Muscle layer of colon (tissue), 2 donors: Measurements from ENCODE around the gene ARHGAP31.
"Not testable (repeated sequence)": the region's sequence is repeated elsewhere in the genome, so short reads cannot be mapped to it uniquely, and the experiment has no call there.

Source experiments
- H3K27ac ChIP-seq: one replicate; pipeline ENCODE4 v1.7.0; 2013; ENCODE audit warnings: low read depth, mild to moderate bottlenecking, low read length, moderate library complexity
- H3K27me3 ChIP-seq, 2 donors: one replicate each; pipeline ENCODE4 v1.7.0; 2013; ENCODE audit warnings: low read length in 2 of 2, mild to moderate bottlenecking in 2 of 2; ENCODE audit not compliant: insufficient read depth in 2 of 2, control insufficient read depth in 1 of 2
- H3K36me3 ChIP-seq: one replicate; pipeline ENCODE4 v1.7.0; 2013; ENCODE audit warnings: mild to moderate bottlenecking, low read length; ENCODE audit not compliant: insufficient read depth
- H3K4me1 ChIP-seq: one replicate; pipeline ENCODE4 v1.7.0; 2013; ENCODE audit warnings: mild to moderate bottlenecking, low read length; ENCODE audit not compliant: insufficient read depth
- H3K4me3 ChIP-seq, 2 donors: one replicate each; pipeline ENCODE4 v1.7.0; 2013; ENCODE audit warnings: low read length in 2 of 2, low read depth in 1 of 2, mild to moderate bottlenecking in 1 of 2, moderate library complexity in 1 of 2
- H3K9ac ChIP-seq: one replicate; pipeline ENCODE4 v1.7.0; 2013; ENCODE audit warnings: low read length
- H3K9me3 ChIP-seq: one replicate; pipeline ENCODE4 v1.7.0; 2013; ENCODE audit warnings: mild to moderate bottlenecking, low read length
- donor health status: abdominal sarcoma.
- donor health status: Adenocarcinoma of cecum.

ARHGAP31 gene

GRCh38 chr3:119342176-119342575 is 48.0 kb downstream of the ARHGAP31 start:
- no peak overlapping the region for H3K9ac ChIP-seq
- H3K9me3 ChIP-seq = no peaks in the 10 kb centered on the region
- no peaks in the 10 kb centered on the region for H3K27me3 ChIP-seq
- H3K27ac ChIP-seq = no peak overlapping the region
- no peaks in the 10 kb centered on the region for H3K36me3 ChIP-seq
- no peak overlapping the region for H3K4me3 ChIP-seq
- H3K4me1 ChIP-seq = no peaks in the 10 kb centered on the region

GRCh38 chr3:119343719-119344118 is 49.5 kb downstream of the ARHGAP31 start:
- H3K27ac ChIP-seq = no peak overlapping the region
- no peaks in the 10 kb centered on the region for H3K9me3 ChIP-seq
- H3K36me3 ChIP-seq = no peaks in the 10 kb centered on the region
- no peaks in the 10 kb centered on the region for H3K27me3 ChIP-seq
- H3K4me3 ChIP-seq = no peak overlapping the region
- H3K9ac ChIP-seq = no peak overlapping the region
- H3K4me1 ChIP-seq = no peaks in the 10 kb centered on the region

- Histone ChIP-seq H3K4me3 (no peak overlapping the region), H3K4me1 (peaks cover 3% of the 10 kb centered on the region), H3K36me3 (no peaks in the 10 kb centered on the region), H3K27ac (no peak overlapping the region), H3K27me3 (no peaks in the 10 kb centered on the region), H3K9ac (no peak overlapping the region), H3K9me3 (no peaks in the 10 kb centered on the region)
Measured at GRCh38 chr3:119346076-119346496, 51.9 kb downstream of the ARHGAP31 start.

- H3K36me3 ChIP-seq = no peaks in the 10 kb centered on the region
- no peak overlapping the region for H3K9ac ChIP-seq
- no peak overlapping the region for H3K4me3 ChIP-seq
- H3K27ac ChIP-seq = no peak overlapping the region
- H3K4me1 ChIP-seq = peaks cover 3% of the 10 kb centered on the region
- no peaks in the 10 kb centered on the region for H3K27me3 ChIP-seq
- H3K9me3 ChIP-seq = no peaks in the 10 kb centered on the region
Measured at GRCh38 chr3:119347036-119347435, 52.9 kb downstream of the ARHGAP31 start.

GRCh38 chr3:119349354-119350041 is 55.3 kb downstream of the ARHGAP31 start:
- no peak overlapping the region for H3K27ac ChIP-seq
- no peak overlapping the region for H3K9ac ChIP-seq
- H3K36me3 ChIP-seq = no peaks in the 10 kb centered on the region

GRCh38 chr3:119350114-119350513 is 55.9 kb downstream of the ARHGAP31 start:
- H3K4me3 ChIP-seq = no peak overlapping the region
- no peaks in the 10 kb centered on the region for H3K27me3 ChIP-seq
- no peaks in the 10 kb centered on the region for H3K36me3 ChIP-seq
- no peaks in the 10 kb centered on the region for H3K9me3 ChIP-seq
- H3K27ac ChIP-seq = no peak overlapping the region
- H3K4me1 ChIP-seq = peaks cover 11% of the 10 kb centered on the region
- no peak overlapping the region for H3K9ac ChIP-seq

More at GRCh38 chr3:119349354-119350041, 55.3 kb downstream of the ARHGAP31 start:
- Histone ChIP-seq H3K27me3 (no peaks in the 10 kb centered on the region), H3K4me1 (peaks cover 11% of the 10 kb centered on the region), H3K4me3 (no peak overlapping the region), H3K9me3 (no peaks in the 10 kb centered on the region)

- H3K4me3 ChIP-seq = no peak overlapping the region
- no peaks in the 10 kb centered on the region for H3K36me3 ChIP-seq
- H3K27me3 ChIP-seq = no peaks in the 10 kb centered on the region
- no peaks in the 10 kb centered on the region for H3K9me3 ChIP-seq
- H3K9ac ChIP-seq = no peak overlapping the region
- H3K27ac ChIP-seq = no peak overlapping the region
- peaks cover 11% of the 10 kb centered on the region for H3K4me1 ChIP-seq
Measured at GRCh38 chr3:119351581-119351980, 57.4 kb downstream of the ARHGAP31 start.

- Histone ChIP-seq H3K27me3 (no peaks in the 10 kb centered on the region), H3K4me3 (no peak overlapping the region), H3K4me1 (peaks cover 14% of the 10 kb centered on the region), H3K27ac (no peak overlapping the region), H3K9ac (no peak overlapping the region), H3K9me3 (no peaks in the 10 kb centered on the region), H3K36me3 (no peaks in the 10 kb centered on the region)
Measured at GRCh38 chr3:119352034-119352609, 57.9 kb downstream of the ARHGAP31 start.

GRCh38 chr3:119352863-119353527 is 58.8 kb downstream of the ARHGAP31 start:
- no peak overlapping the region for H3K27ac ChIP-seq
- no peak overlapping the region for H3K9ac ChIP-seq
- no peaks in the 10 kb centered on the region for H3K36me3 ChIP-seq
- peaks cover 15% of the 10 kb centered on the region for H3K4me1 ChIP-seq
- H3K9me3 ChIP-seq = no peaks in the 10 kb centered on the region
- no peak overlapping the region for H3K4me3 ChIP-seq
- no peaks in the 10 kb centered on the region for H3K27me3 ChIP-seq

GRCh38 chr3:119355608-119356007 is 61.4 kb downstream of the ARHGAP31 start:
- H3K4me3 ChIP-seq, H3K36me3 ChIP-seq, H3K27ac ChIP-seq, H3K27me3 ChIP-seq, H3K9me3 ChIP-seq, H3K9ac ChIP-seq: not testable (repeated sequence)
- H3K4me1 ChIP-seq = peaks cover 12% of the 10 kb centered on the region

GRCh38 chr3:119356646-119357045 is 62.5 kb downstream of the ARHGAP31 start:
- Histone ChIP-seq H3K27me3 (no peaks in the 10 kb centered on the region), H3K36me3 (no peaks in the 10 kb centered on the region), H3K4me1 (peaks cover 12% of the 10 kb centered on the region), H3K4me3 (no peak overlapping the region), H3K27ac (no peak overlapping the region), H3K9me3 (no peaks in the 10 kb centered on the region), H3K9ac (no peak overlapping the region)
